HG03135 (cell line): ENCODE data around the gene HCN3.

Experiments
- ATAC-seq: cut with Tn5 transposase; IDR thresholded peaks from one replicate; pipeline ENCODE4 v1.9.1; 2021; ENCODE audit warnings: mild to moderate bottlenecking, moderate library complexity; ENCODE audit not compliant: unreplicated experiment

HCN3 gene

GRCh38 chr1:155253797-155254196 lies 23.5 kb upstream of the HCN3 start:
- no peak for ATAC-seq

DNA sequence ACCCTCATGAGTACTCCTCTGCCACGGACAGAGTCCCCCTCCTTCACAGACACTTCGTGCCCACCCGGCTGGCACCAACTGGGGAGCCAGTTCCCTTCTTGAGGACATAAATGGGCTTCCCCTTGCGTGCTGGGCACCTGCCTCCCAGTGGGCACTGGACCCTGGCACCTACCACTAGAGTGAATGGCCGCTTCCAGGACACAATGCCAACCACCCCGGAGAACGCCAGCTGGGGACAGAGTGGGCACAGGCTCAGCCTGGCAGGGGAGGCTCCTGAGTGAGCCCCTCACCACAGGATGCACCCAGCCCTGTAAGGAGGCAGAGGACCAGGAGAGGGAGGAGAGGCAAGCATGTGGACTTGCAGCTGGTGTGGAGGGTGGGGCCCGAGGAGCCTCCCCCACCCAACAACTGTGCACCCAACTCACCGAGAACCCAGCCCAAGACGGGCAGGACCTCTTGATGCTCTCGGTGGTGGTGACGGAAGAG lies 23.0 kb upstream of the HCN3 start:
- ATAC-seq, result no peak

DNA sequence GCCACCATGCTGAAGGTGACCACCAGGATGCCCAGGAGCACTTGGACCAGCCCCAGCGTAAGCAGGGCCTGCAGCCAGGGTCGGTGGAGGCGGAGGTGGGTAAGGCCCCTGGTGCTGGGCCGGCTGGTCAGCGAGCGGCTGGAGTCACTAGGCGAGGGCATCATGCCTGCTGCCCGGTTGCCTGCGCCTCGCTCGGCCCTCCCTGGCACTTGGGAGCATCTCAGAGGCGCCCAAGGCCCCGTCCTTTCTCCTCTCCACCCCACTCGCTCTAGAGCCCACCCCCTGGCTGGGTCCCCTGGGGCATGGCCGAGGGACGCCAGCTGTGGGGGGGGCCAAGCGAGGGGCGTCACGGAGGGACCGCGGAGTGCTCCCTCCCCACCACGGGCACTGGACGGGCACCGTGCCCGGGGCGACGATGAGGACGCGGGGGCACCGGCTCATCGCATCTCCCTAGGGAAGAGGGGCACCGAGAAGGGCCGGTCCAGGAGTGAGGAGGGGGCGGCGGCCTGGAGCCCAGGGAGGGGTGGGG lies 22.5 kb upstream of the HCN3 start:
- no peak for ATAC-seq

GRCh38 chr1:155255243-155256007 lies 21.8 kb upstream of the HCN3 start, which contains the start of gene ENTREP3:
Gene ENTREP3, minus strand, starts transcription at chr1:155255483. Its CDS starts 606 bp downstream, at chr1:155254877.
- ATAC-seq, result peak; percentile 51

DNA sequence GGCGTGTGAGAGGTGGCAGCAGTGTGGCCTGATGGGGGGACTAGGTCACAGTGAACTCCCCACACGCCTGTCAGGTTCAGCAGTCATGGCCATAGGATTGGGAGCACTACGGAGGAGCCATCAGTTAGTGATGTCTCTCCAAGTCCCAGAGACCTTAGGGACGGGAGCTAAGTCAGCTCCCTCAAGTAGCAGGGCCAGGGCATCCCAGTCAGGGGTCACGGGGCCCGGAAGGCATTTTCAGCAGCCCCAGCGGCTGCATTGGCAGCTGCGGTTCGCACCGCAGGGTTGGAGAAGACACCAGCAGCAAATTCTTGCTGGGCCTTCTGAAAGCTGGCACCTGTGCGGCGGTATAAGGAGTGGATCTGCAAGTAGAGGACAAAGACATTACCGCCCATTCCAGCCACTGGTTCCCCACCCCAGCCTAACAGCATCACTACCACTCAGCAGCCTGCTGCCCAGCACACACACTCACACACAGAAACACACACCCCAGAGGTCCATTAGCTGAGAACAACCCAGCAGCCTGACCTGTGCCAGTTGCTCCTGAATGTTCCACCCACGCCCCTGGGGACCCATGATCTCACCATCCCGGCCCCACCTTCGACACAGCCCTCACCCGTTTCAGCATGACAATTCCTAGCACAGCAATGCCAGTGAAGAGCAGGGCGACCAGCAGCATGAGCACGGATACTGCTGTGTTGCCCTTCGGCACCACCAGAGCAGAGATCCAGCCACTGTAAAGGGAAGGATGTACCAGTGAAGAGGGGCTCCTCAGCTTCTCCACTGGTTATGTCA lies 21.0 kb upstream of the HCN3 start:
- ATAC-seq, result no peak

DNA sequence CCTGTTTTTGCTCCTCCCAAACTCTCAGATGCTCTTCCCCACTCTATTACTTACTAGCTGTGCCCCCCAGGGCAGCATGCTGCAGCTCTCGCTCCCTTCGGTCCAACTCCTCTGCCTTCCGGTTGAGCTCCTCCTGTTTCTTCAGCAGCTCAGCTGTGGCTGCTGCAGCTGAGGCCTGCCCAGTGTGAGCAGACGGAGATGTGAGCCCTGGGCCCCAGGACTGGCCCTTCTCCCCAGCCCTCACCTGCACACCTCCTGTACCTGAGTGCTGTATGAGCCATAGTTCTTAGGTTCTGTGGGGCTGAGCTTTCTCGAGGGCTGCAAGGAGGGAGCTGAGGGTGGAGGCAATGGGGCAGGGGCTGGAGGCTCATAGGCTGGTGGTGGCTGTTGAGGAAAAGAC lies 17.0 kb upstream of the HCN3 start:
- no peak for ATAC-seq

DNA sequence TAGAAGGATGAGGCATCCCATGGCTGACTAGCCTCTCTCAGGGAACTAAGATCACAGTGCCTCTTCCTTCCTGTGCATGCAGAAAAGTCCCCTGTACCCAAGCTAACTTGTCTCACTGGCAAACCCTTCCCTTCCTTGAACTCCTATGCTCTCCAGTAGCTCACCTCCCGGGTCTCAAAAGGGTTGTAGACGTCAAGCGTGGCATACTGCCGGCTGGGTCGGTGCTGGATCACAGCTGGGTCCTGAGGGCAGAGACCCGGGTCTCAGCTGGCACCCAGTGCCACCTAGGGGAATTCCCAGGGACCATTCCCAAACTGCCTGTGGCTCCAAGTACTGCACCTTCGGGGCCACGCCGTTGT lies 15.8 kb upstream of the HCN3 start:
- no peak for ATAC-seq

GRCh38 chr1:155261852-155262673 lies 15.2 kb upstream of the HCN3 start, which contains the start of gene SCAMP3:
Gene SCAMP3, minus strand, starts transcription at chr1:155262360. Its CDS starts 209 bp downstream, at chr1:155262151.
- peak; percentile 90 for ATAC-seq

GRCh38 chr1:155263067-155263466 lies 14.2 kb upstream of the HCN3 start:
- no peak for ATAC-seq

DNA sequence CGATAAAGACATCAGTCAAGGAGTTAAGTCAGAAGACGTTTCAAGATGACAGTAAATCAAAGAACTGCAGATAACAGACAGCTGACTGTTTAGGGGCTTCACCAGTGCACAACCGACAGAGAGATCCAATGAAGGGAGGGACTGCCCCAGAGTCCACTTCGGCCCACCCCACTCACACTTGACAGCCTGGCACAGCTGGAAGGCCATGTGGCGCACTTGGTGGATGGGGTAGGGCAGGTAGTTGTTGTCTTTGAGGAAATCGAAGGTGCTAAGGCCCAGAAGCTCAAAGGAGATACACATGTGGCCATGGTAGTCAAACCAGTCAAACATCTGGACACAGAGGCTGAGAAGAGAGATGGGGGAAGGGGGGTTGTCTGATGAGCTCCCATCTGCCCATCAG lies 10.7 kb upstream of the HCN3 start:
- no peak for ATAC-seq

- ATAC-seq, result no peak
These were observed 9.9 kb upstream of the HCN3 start for GRCh38 chr1:155267373-155267772.

DNA sequence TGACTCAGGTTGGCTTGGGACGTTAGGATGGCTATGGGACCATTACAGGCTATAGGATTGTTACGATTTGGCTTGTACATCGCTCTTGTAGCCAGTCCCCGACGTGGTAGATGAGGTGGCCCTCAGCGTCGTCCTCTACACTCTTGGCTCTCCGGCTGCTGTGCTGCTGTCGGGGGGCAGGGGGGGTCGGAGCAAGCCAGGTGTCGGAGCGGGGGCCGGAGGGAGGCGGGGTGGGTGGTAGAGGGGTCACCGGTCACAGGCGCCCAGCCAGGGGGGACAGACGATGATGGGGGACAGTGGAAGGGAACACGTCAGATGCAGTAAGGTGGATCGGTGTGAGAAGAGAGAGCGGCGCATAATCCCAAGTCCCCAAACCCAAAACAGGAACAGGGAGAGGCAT lies 8.6 kb upstream of the HCN3 start:
- no peak for ATAC-seq

DNA sequence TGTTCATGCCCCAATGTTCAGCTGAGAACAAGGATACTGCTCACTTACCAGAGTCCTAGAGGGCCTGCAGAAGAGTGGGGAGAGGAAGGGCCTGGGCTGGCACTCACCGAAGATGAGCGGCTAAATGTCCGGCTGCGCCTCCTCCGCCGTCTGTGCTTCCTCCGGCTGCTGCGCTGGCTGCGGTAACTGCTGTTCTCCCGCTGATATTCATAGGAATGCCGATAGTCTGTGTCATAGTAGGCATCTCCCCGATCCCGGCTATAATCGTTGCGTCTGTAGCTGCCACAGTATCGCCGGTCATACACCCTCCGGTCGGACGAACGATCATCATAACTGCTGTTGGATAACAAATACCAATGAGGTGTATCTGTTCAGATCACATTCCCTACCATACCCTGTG lies 7.9 kb upstream of the HCN3 start:
- ATAC-seq, result no peak

GRCh38 chr1:155272466-155273342 lies 4.6 kb upstream of the HCN3 start:
- ATAC-seq, result peak; percentile 29

- ATAC-seq, result peak; percentile 79
These were observed 3.7 kb upstream of the HCN3 start, which contains the start of gene CLK2 for GRCh38 chr1:155273343-155274245. Gene CLK2, minus strand, starts transcription at chr1:155273504. Its CDS starts 2,527 bp downstream, at chr1:155270977.

- ATAC-seq, result no peak
These were observed 832 bp downstream of the HCN3 start for GRCh38 chr1:155277902-155278688.

DNA sequence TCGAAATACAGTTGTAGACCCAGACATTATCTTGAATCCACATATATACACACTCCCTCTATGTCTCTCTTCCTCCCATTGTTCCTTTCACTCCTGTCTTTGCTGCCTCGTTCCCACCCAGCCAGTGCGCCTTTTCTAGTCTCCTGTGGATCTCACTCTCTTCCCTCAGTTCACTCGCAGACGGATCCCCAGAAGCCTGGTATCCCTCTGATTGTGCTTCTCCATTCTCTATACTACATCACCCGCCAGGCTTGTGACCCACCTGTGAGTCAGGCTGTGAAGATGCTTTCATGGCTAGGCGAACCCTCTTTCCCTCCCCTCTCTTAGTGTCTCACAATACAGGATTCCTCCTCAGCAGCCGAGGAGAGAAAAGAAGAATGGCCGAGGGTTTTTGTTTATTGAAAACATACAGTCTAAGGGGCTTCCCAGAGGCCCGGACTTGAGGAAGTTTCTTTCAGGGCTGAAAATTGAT lies 1.5 kb downstream of the HCN3 start:
- no peak for ATAC-seq

GRCh38 chr1:155279268-155279667 lies 2.0 kb downstream of the HCN3 start:
- no peak for ATAC-seq
